ENCODE data around the gene TMEM131L.

DNA sequence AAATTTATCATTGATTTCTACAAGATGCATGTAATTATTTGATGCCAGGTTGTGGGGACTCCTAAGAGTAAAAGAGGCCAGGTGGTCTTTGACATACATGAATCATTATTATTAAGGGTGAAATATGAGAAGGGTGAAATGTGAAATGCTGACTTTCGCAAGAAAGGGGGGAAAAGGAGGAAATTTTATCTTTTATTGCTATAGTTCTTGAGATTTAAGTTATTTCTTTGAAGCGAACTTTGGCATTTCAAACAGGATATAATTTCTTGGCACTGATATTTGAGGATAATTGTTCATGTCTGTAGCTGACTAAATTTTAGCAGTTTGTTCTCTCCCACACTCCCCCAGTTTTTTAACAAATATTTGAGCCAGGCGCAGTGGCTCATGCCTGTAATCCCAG lies 80.1 kb downstream of the TMEM131L start:
- TF ChIP-seq CTCF (IDR thresholded peaks at IDR 0.05) (no peak), POLR2A (IDR thresholded peaks at IDR 0.05) (no peak), EP300 (IDR thresholded peaks at IDR 0.05) (no peak), POLR2AphosphoS5 (IDR thresholded peaks at IDR 0.05) (no peak)
